ENCODE results near the gene YOD1.
"Not testable (repeated sequence)": the region's sequence is repeated elsewhere in the genome, so short reads cannot be mapped to it uniquely, and the experiment has no call there.

Gene YOD1

DNA sequence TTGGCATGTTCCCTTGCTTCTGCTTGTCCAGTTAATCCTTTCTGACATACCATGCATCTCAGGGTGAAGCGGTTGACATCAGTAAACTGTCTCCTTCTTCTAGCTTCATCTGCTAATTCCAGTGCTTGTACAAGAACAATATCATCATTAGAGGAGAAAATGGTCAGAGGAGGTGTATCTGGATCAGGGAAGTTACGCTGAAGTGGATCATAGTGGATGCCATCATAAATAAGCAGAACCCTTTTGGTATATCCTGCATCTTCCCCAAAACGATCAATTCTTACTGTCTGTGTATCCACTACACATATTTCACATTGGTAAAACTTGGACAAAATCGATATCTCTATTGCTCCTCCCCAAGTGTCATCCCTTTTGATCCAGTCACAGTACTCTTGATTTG is 2.0 kb downstream of the YOD1 start:
- no peak for DNase-seq (ENCODE audit: low read depth in 2 of 2)

GRCh38 chr1:207048041-207048440 is 3.0 kb downstream of the YOD1 start:
- no peak for DNase-seq (ENCODE audit: low read depth in 2 of 2)

DNA sequence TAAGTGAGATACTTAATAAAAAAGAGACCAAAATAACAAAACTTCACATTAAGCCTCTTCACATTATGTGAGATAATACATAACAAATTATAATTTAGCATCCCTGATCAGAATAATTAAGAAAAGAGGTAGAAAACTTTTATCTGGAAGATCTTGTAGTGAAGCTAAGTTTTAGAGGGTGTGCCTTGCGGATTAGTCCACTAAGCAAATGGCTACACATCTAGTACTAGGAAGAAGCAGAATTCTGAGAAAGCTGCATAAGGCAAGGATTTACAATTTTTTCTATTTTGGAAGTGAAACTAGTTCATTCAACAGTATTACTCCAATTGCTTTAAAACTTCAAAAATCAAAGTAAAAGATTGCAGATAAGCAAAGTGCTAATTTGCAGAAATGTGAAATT is 3.5 kb downstream of the YOD1 start:
- no peak for DNase-seq (ENCODE audit: low read depth in 2 of 2)

- no peak for DNase-seq (ENCODE audit: low read depth in 2 of 2)
These were observed 5.6 kb downstream of the YOD1 start for GRCh38 chr1:207045453-207045852.

- not testable (repeated sequence) for DNase-seq (ENCODE audit: low read depth in 2 of 2)
These were observed 9.6 kb downstream of the YOD1 start for GRCh38 chr1:207041397-207041796.

GRCh38 chr1:207040181-207040533 is 10.9 kb downstream of the YOD1 start:
- DNase-seq (ENCODE audit: low read depth in 2 of 2): no peak

DNA sequence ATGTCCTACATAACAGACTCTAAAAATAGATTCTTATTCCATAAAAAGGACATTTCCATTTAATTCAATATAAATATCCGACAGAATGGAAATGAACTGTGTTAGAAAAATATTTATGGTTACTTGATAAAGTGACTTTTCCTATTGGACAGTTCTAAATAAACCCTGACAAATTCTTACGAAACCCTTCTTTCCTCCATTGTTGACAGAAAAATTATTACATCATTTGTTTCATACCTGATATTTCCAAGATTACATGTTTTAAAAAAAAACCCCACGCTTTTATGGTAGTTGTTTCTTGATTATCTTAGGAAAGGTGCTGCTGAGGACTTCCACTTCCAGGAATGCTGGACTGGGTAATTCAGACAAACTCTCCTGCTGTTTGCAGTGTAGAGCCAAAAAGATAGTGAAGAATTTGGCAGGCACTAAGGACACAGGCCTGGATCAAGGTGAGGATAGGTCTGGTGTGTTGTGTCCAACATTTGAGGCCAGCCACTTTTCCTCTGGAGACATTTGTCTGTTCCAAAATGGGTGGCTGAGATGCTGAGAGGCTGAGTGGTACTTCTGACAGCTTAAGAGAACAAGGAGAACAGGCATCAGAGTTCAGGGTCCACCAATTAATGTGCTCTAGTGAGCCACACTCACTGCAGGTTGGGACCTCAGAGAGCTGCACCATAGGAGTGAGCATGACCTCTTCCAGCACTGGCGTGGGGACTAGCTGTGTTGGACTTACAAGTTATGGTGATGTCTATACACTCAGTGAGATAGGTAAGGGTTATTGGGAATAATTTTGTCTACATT is 11.4 kb downstream of the YOD1 start:
- no peak for DNase-seq (ENCODE audit: low read depth in 2 of 2)

DNA sequence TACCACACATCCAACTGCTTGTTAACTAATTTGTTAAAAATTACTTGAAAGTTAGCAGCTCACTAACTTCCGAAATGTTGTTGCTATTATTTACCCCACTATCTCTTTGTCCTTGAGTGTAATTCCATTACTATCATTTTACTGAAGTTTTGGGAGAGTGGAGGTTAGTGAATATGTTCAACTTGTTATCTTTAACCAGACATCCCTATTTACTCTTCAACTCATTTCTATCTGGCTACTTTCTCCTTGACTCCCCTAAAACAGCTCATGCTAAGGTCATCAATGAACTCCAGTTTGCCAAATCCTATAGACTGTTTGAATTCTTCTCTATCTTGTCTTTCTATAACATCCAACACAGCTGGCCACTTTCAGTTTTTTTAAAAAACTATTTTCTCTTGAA is 14.1 kb downstream of the YOD1 start:
- DNase-seq (ENCODE audit: low read depth in 2 of 2): no peak

GRCh38 chr1:207035877-207036551 is 15.0 kb downstream of the YOD1 start:
- no peak for DNase-seq (ENCODE audit: low read depth in 2 of 2)

DNA sequence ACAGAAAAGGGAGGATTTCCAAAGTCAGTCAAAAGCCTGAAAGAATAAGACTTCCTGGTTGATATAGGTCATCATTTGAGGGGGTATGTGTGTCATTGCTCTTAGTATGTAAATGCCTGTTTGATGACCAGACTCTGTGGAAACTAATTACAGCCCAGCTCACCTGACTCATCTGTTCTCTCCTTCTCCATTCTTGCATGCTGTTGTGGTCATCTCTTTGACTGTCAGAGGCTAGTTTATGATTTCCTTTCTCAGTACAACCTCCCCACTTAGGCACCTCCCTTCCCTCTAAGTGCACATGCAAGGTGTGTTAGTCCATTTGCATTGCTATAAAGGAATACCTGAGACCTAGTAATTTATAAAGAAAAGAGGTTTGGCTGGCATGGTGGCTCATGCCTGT is 16.0 kb downstream of the YOD1 start:
- no peak for DNase-seq (ENCODE audit: low read depth in 2 of 2)

DNA sequence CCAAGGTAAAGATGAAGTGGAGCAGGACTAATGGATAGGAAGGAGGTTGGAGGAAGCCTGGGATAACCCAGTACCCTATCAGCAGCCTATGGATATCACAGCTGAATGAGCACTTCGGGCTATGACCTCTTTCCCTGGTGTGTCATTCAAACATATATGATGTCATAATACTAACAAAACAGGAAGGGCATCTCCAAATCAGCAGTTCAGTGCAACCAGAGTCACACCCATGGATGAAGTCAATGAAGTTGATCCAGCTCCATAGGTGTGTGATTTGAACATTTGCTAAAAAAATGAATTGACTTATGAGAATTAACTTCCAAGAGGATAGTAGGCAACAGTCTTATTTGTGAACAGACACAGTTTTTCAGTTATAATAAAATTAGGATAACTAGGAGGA is 16.8 kb downstream of the YOD1 start:
- DNase-seq (ENCODE audit: low read depth in 2 of 2): no peak

GRCh38 chr1:207033302-207033701 is 17.7 kb downstream of the YOD1 start:
- no peak for DNase-seq (ENCODE audit: low read depth in 2 of 2)

GRCh38 chr1:207032528-207033017 is 18.4 kb downstream of the YOD1 start, which contains the start of gene C1orf116:
Gene C1orf116, minus strand, starts transcription at chr1:207032756. Its CDS starts 5,158 bp downstream, at chr1:207027598.
- no peak for DNase-seq (ENCODE audit: low read depth in 2 of 2)

DNA sequence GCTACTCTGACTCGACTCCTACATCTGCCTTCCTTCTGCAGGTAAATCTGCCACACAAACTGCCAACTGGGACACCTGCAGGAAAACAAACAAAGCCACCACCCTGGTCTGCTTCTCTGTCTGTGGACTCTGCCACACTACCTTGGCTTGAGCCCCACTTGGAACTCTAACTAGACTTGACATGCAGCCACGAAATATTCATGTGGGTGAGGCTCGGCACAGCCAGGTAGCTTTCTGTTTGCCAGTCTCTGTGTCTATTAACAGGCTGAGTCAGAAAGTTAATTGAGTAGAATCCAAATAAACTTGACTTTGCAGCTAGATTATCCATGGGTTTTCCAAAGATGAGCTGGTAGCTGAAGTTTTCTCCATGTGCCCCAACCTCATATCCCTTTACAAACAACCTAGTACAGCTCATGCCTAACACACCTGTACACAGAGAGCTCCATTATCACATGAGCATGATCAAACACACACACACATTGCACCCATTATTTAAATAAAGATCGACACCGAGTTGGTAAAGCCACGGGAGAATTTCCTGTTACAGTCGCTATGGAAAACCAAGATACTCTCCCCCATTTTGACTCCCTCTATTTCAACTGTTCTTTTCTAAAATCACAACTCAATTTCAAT is 19.3 kb downstream of the YOD1 start:
- DNase-seq (ENCODE audit: low read depth in 2 of 2): no peak

GRCh38 chr1:207031016-207031415 is 20.0 kb downstream of the YOD1 start:
- DNase-seq (ENCODE audit: low read depth in 2 of 2): no peak

DNA sequence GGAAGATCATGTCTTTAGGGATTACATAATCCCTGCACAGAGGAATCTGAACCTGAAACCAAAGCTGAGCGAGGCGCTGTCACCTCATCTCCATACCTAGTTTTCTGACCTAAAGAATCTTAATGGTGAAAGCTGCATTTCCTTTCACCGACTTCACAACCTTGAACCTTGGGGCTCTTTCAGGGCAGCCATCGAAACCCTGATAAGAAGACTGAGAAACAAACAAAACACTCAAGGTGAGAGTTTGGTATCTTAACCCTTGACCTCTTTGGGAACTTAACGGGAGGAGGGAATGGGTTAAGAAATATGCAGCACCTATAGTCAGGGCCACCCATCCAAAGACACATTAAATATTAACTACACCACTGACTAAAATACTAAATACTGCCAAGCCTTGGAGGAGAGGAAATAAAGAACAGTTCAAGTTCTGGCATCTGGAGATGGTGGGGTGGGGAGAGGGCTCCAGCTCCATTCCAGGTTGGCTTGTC is 20.4 kb downstream of the YOD1 start:
- no peak for DNase-seq (ENCODE audit: low read depth in 2 of 2)

DNA sequence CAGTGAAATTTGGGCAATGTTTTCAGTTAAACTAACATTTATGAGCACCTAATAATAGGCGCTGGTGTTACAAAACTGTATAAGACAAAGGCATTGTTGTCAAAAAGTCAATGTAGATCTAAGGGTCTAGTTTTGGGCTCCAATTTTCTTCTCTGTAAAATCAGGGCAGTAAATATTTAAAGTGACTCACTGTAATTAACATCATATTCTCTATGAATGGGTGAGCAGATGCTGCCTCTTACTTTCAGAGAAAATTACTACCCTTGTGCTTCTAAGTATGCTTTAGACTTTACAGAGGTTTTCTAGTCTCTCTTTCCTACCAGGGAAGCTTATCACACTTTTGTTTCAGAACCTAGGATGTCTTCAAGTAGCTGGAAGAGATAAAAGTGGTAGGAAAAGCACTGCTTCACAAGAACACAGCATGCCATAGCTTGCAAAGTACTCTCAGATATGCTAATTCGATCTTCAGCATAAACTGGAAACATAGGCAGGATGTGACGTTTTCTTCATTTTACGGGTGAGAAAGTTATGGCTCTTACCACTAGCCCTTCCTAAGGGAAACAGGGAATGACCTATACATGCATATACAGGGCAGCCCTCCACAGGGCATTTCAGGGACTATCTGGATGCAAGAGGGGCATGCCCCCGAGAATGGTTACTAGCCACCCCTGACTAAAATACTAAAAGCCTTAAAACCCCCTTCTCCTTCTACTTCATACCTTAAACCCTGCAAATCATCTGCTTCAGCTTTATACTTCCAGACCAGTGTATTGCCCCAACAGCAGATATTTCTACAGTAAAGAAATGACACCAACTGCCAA is 21.1 kb downstream of the YOD1 start:
- no peak for DNase-seq (ENCODE audit: low read depth in 2 of 2)

GRCh38 chr1:207028884-207029650 is 21.9 kb downstream of the YOD1 start:
- no peak for DNase-seq (ENCODE audit: low read depth in 2 of 2)

DNA sequence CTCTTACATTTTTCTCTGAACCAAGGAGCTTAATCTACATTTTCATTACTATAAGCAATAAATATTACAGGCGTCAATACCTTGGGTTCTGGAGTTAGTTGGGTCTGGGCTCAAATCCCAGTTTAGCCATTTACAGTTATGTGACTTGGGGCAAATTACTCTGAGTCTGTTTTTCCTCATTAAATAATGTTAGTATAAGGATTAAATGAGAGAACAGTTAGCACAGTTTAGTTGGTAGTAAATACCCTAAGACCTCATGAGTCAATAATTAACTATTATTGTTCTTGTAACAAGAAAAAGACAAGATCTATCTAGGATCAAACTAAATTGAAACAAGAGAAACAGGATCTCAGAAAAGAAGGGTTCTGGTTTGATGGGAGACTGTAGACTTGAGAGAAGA is 23.1 kb downstream of the YOD1 start:
- no peak for DNase-seq (ENCODE audit: low read depth in 2 of 2)

GRCh38 chr1:207027206-207027777 is 23.7 kb downstream of the YOD1 start:
- DNase-seq (ENCODE audit: low read depth in 2 of 2): no peak

DNA sequence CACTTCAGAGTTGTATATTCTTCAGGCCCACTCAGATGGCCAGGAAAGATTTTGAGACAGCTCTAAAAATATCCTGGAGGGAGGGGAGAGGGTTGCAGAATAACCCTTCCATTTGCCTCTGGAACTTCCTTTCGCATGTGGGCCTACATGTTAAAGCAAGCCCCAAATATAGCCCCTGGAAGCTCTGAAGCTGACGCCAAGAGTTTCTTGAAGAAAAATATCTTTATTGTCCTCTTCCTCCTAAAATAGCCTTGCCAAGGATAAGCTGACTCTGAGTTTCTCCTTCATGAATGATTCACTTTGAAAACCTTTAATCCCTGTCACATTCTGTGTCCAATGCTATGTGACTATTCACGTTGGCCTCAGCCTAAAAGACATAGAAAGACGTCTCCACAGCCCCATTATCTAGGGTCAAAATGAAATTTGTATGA is 24.9 kb downstream of the YOD1 start:
- no peak for DNase-seq (ENCODE audit: low read depth in 2 of 2)
